CD4-positive, CD25-positive, alpha-beta regulatory T cell (primary cell): ENCODE measurements around the gene FRY. TPM values are rescaled to one million over a fixed set of nuclear protein-coding genes. Genes with fewer than 3 reads are reported as not detected.

ENCODE experiments used
- ATAC-seq, 2 donors: fragments of 150-1000 bp; cut with Tn5 transposase; one replicate each; pipeline ENCODE4 v1.10.0; 2021; ENCODE audit warnings: low read depth in 2 of 2, moderate number of reproducible peaks in 2 of 2, moderate library complexity in 1 of 2
- DNase-seq, 3 donors: peaks; one replicate each; pipeline versions ENCODE4 v3.0.0 to v3.0.0-alpha.2; 2012 to 2022; ENCODE audit warnings: mixed read lengths in 1 of 3
- H3K27ac ChIP-seq: one replicate; pipeline ENCODE4 v1.7.0; 2013; ENCODE audit warnings: mild to moderate bottlenecking, low read length; ENCODE audit not compliant: insufficient read depth, poor library complexity, severe bottlenecking
- H3K27me3 ChIP-seq: one replicate; pipeline ENCODE4 v1.7.0; 2013; ENCODE audit warnings: low read length; ENCODE audit not compliant: control insufficient read depth, insufficient read depth
- H3K36me3 ChIP-seq: one replicate; pipeline ENCODE4 v1.7.0; 2013; ENCODE audit warnings: mild to moderate bottlenecking, low read length, moderate library complexity; ENCODE audit not compliant: control insufficient read depth, insufficient read depth
- H3K4me1 ChIP-seq: 2 replicates; pipeline ENCODE4 v1.7.0; 2013; ENCODE audit warnings: mild to moderate bottlenecking, low read length; ENCODE audit not compliant: insufficient read depth, control insufficient read depth, poor library complexity, severe bottlenecking
- H3K4me3 ChIP-seq: one replicate; pipeline ENCODE4 v1.7.0; 2013; ENCODE audit warnings: low read depth, mild to moderate bottlenecking, low read length, moderate library complexity
- H3K9me3 ChIP-seq, 2 experiments: 1 replicate in 1 of 2; 2 replicates in 1 of 2; pipeline ENCODE4 v1.7.0; 2013; ENCODE audit warnings: low read length in 2 of 2, mild to moderate bottlenecking in 1 of 2, moderate library complexity in 1 of 2; ENCODE audit not compliant: control insufficient read depth in 2 of 2
- H3K27ac Mint-ChIP-seq, 3 donors: one replicate each; pipeline ENCODE4 v1.8.0; 2020 to 2022; ENCODE audit warnings: mild to moderate bottlenecking in 3 of 3, mixed read lengths in 3 of 3, moderate library complexity in 2 of 3
- H3K27me3 Mint-ChIP-seq: one replicate; pipeline ENCODE4 v1.8.0; 2022; ENCODE audit warnings: mild to moderate bottlenecking, mixed read lengths
- H3K36me3 Mint-ChIP-seq: one replicate; pipeline ENCODE4 v1.8.0; 2020; ENCODE audit warnings: mixed read lengths
- H3K4me1 Mint-ChIP-seq, 4 donors: one replicate each; pipeline ENCODE4 v1.8.0; 2020 to 2022; ENCODE audit warnings: mixed read lengths in 4 of 4, mild to moderate bottlenecking in 1 of 4
- H3K4me3 Mint-ChIP-seq, 4 donors: one replicate each; pipeline ENCODE4 v1.8.0; 2020 to 2022; ENCODE audit warnings: mild to moderate bottlenecking in 4 of 4, mixed read lengths in 4 of 4, moderate library complexity in 3 of 4
- H3K9me3 Mint-ChIP-seq, 7 donors: one replicate each; pipeline ENCODE4 v1.8.0; 2020 to 2022; ENCODE audit warnings: mixed read lengths in 7 of 7, mild to moderate bottlenecking in 3 of 7, moderate library complexity in 2 of 7
- polyA plus RNA-seq, 4 donors: library from polyadenylated mRNA; unstranded; fragments of 300-500 nt; fragmentation: Illumina TruSeq; gene quantifications; one replicate each; pipeline ENCODE4 v1.2.3, GENCODE V29; 2021
- total RNA-seq: library from RNA; stranded (reverse); gene quantifications from one replicate; pipeline ENCODE4 v1.2.3, GENCODE V29; 2022

Gene FRY
- total and polyA plus RNA-seq, 5 donors from 2014 or later = 0.96 to 12.8 (median 1.0) TPM

GRCh38 chr13:32135655-32136054 is 104.1 kb downstream of the FRY start:
- no peaks in the 10 kb centered on the region for H3K4me1 ChIP-seq
- H3K4me3 ChIP-seq = no peak overlapping the region
- no peaks in the 10 kb centered on the region for H3K27me3 Mint-ChIP-seq
- H3K27ac ChIP-seq = no peak overlapping the region
- H3K27ac Mint-ChIP-seq = no peak overlapping the region
- DNase-seq (no peak), ATAC-seq (no peak)
- H3K9me3 Mint-ChIP-seq = no peaks in the 10 kb centered on the region
- H3K9me3 ChIP-seq = no peaks in the 10 kb centered on the region
- no peaks in the 10 kb centered on the region for H3K4me1 Mint-ChIP-seq
- H3K36me3 ChIP-seq = no peaks in the 10 kb centered on the region
- H3K27me3 ChIP-seq = peaks cover 4% of the 10 kb centered on the region
- H3K4me3 Mint-ChIP-seq = no peak overlapping the region
- H3K36me3 Mint-ChIP-seq = no peaks in the 10 kb centered on the region

DNA sequence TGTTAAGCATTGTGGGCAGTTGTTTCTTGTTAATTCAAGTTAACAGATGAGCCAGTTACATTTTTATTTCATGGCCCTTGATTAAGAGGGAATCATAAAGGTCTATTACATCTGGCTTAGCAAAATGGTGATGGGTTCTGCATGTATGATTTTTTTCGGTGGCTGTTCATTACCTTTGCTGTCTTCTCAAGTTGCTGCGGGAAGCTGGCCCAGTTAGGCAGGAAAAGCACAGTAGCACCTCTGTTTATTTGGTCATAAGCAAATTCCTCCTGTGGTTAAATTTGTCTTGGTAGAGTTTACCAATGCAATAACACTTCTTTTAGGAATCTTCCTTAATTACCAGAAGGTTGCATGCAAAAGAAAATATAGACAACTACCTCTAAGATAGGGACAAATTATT is 104.5 kb downstream of the FRY start:
- H3K4me3 Mint-ChIP-seq = no peak overlapping the region
- no peaks in the 10 kb centered on the region for H3K4me1 Mint-ChIP-seq
- Histone ChIP-seq H3K36me3 (no peaks in the 10 kb centered on the region), H3K4me3 (no peak overlapping the region), H3K27me3 (peaks cover 4% of the 10 kb centered on the region), H3K9me3 (no peaks in the 10 kb centered on the region), H3K27ac (no peak overlapping the region), H3K4me1 (no peaks in the 10 kb centered on the region)
- H3K27me3 Mint-ChIP-seq = no peaks in the 10 kb centered on the region
- H3K9me3 Mint-ChIP-seq = no peaks in the 10 kb centered on the region
- ATAC-seq (no peak), DNase-seq (no peak)
- H3K27ac Mint-ChIP-seq = no peak overlapping the region
- no peaks in the 10 kb centered on the region for H3K36me3 Mint-ChIP-seq

GRCh38 chr13:32136716-32137115 is 105.1 kb downstream of the FRY start:
- Mint-ChIP-seq H3K27me3 (no peaks in the 10 kb centered on the region), H3K36me3 (no peaks in the 10 kb centered on the region), H3K4me3 (no peak overlapping the region)

GRCh38 chr13:32139251-32139650 is 107.7 kb downstream of the FRY start:
- Mint-ChIP-seq H3K4me3 (no peak overlapping the region), H3K27me3 (no peaks in the 10 kb centered on the region), H3K9me3 (peaks cover 0 to 2% (median 0%) of the 10 kb centered on the region in 7 donors), H3K27ac (no peak overlapping the region), H3K36me3 (no peaks in the 10 kb centered on the region), H3K4me1 (no peaks in the 10 kb centered on the region)
- H3K36me3 ChIP-seq = no peaks in the 10 kb centered on the region
- no peak overlapping the region for H3K4me3 ChIP-seq
- DNase-seq (no peak), ATAC-seq (no peak)
- peaks cover 4% of the 10 kb centered on the region for H3K27me3 ChIP-seq
- no peaks in the 10 kb centered on the region for H3K9me3 ChIP-seq
- no peak overlapping the region for H3K27ac ChIP-seq
- H3K4me1 ChIP-seq = no peaks in the 10 kb centered on the region

More at GRCh38 chr13:32136716-32137115, 105.1 kb downstream of the FRY start:
- H3K4me1 Mint-ChIP-seq = no peaks in the 10 kb centered on the region
- DNase-seq (no peak), ATAC-seq (no peak)
- H3K27ac Mint-ChIP-seq = no peak overlapping the region
- H3K9me3 Mint-ChIP-seq = no peaks in the 10 kb centered on the region
- H3K36me3 ChIP-seq = no peaks in the 10 kb centered on the region
- no peaks in the 10 kb centered on the region for H3K4me1 ChIP-seq
- H3K27ac ChIP-seq = no peak overlapping the region
- no peak overlapping the region for H3K4me3 ChIP-seq
- H3K27me3 ChIP-seq = peaks cover 4% of the 10 kb centered on the region
- no peaks in the 10 kb centered on the region for H3K9me3 ChIP-seq

GRCh38 chr13:32140109-32140508 is 108.5 kb downstream of the FRY start:
- ATAC-seq (no peak), DNase-seq (no peak)
- H3K27ac ChIP-seq = no peak overlapping the region
- H3K4me3 ChIP-seq = no peak overlapping the region
- no peaks in the 10 kb centered on the region for H3K27me3 Mint-ChIP-seq
- no peak overlapping the region for H3K27ac Mint-ChIP-seq
- H3K4me3 Mint-ChIP-seq = no peak overlapping the region
- no peaks in the 10 kb centered on the region for H3K36me3 ChIP-seq
- H3K36me3 Mint-ChIP-seq = no peaks in the 10 kb centered on the region
- H3K27me3 ChIP-seq = peaks cover 4% of the 10 kb centered on the region
- no peaks in the 10 kb centered on the region for H3K4me1 ChIP-seq
- H3K9me3 ChIP-seq = no peaks in the 10 kb centered on the region
- no peaks in the 10 kb centered on the region for H3K4me1 Mint-ChIP-seq
- peaks cover 0 to 2% (median 0%) of the 10 kb centered on the region in 7 donors for H3K9me3 Mint-ChIP-seq

GRCh38 chr13:32141462-32141861 is 109.9 kb downstream of the FRY start:
- no peak for ATAC-seq
- DNase-seq = no peak
- H3K27me3 Mint-ChIP-seq = no peaks in the 10 kb centered on the region
- no peaks in the 10 kb centered on the region for H3K36me3 ChIP-seq
- no peaks in the 10 kb centered on the region for H3K9me3 ChIP-seq
- H3K27ac ChIP-seq = no peak overlapping the region
- H3K27me3 ChIP-seq = peaks cover 4% of the 10 kb centered on the region
- no peaks in the 10 kb centered on the region for H3K4me1 Mint-ChIP-seq
- no peaks in the 10 kb centered on the region for H3K36me3 Mint-ChIP-seq
- H3K4me3 ChIP-seq = no peak overlapping the region
- H3K27ac Mint-ChIP-seq = no peak overlapping the region
- H3K9me3 Mint-ChIP-seq = peaks cover 0 to 2% (median 0%) of the 10 kb centered on the region in 7 donors
- no peak overlapping the region for H3K4me3 Mint-ChIP-seq
- no peaks in the 10 kb centered on the region for H3K4me1 ChIP-seq

DNA sequence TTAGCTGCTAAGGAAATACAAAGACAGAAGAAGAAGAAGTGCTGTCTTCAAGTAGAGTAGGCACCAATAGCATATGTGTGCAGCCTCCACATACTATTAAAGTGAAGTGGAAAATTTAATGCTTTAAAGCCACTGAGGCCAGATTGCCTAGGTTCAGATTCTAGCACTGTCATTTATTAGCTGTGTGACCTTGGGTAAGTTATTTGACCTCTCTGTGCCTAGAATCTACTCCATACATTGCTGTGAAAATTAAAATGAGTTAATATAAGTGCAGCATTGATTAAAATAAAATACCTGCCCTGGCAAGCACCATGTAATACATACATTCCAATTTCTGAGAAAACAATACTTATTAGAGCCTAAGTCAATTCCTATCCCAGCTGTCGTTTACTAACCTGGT is 110.5 kb downstream of the FRY start:
- DNase-seq (no peak), ATAC-seq (no peak)
- H3K9me3 ChIP-seq = no peaks in the 10 kb centered on the region
- no peak overlapping the region for H3K4me3 ChIP-seq
- Mint-ChIP-seq H3K4me3 (no peak overlapping the region), H3K9me3 (peaks cover 0 to 2% (median 0%) of the 10 kb centered on the region in 7 donors), H3K27me3 (no peaks in the 10 kb centered on the region), H3K36me3 (no peaks in the 10 kb centered on the region), H3K4me1 (no peaks in the 10 kb centered on the region), H3K27ac (no peak overlapping the region)
- H3K4me1 ChIP-seq = no peaks in the 10 kb centered on the region
- no peak overlapping the region for H3K27ac ChIP-seq
- peaks cover 4% of the 10 kb centered on the region for H3K27me3 ChIP-seq
- no peaks in the 10 kb centered on the region for H3K36me3 ChIP-seq

DNA sequence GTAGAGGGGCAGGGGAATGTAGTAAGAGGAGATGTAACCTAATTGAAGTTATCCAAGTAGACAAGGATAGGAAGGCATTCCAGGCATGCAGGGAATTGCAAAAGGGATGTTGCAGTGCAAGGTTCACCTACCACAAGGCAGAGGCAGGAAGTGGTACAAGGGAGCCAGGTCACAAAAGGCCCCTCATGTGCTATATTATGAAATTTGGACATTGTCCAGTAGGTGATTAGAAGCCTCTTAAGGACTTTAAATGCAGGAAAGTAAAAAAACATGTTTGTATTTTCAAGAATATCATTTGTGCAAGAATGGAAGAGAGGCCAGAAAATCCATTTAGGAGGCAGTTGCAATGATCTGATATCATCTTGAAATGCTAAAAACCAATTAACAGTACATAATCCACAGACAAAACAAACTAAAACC is 111.4 kb downstream of the FRY start:
- DNase-seq (no peak), ATAC-seq (no peak)
- H3K4me3 Mint-ChIP-seq = no peak overlapping the region
- no peaks in the 10 kb centered on the region for H3K36me3 Mint-ChIP-seq
- Histone ChIP-seq H3K4me3 (no peak overlapping the region), H3K27me3 (peaks cover 4% of the 10 kb centered on the region), H3K9me3 (no peaks in the 10 kb centered on the region), H3K36me3 (no peaks in the 10 kb centered on the region), H3K4me1 (no peaks in the 10 kb centered on the region), H3K27ac (no peak overlapping the region)
- H3K27ac Mint-ChIP-seq = no peak overlapping the region
- H3K27me3 Mint-ChIP-seq = no peaks in the 10 kb centered on the region
- H3K9me3 Mint-ChIP-seq = peaks cover 0 to 2% (median 0%) of the 10 kb centered on the region in 7 donors
- no peaks in the 10 kb centered on the region for H3K4me1 Mint-ChIP-seq
